Adrenal gland (tissue), 5 donors: ENCODE data around the gene TMEM88.

ENCODE experiments used
- CTCF ChIP-seq, 6 experiments: fragments of 450-650 bp in 4 of 6; fragments of 200-600 bp in 2 of 6; sonication (generic) in 1 of 6; IDR thresholded peaks; 1 replicate in 5 of 6; 2 replicates in 1 of 6; pipeline versions ENCODE4 v1.5.1 to v1.8.0; 2016 to 2021; ENCODE audit warnings: antibody characterized with exemption in 6 of 6, mild to moderate bottlenecking in 2 of 6, moderate library complexity in 1 of 6
- POLR2A ChIP-seq, 2 donors: fragments of 450-650 bp; IDR thresholded peaks; one replicate each; pipeline ENCODE4 v1.6.1; 2017; ENCODE audit warnings: antibody characterized with exemption in 2 of 2, mild to moderate bottlenecking in 2 of 2, moderate library complexity in 1 of 2
- donor health status: DM: no; HTN: no; CAD: no.

GRCh38 chr17:7897773-7898172 lies 42.9 kb downstream of the TMEM88 start:
- TF ChIP-seq CTCF (IDR thresholded peaks at IDR 0.05) (peak; percentile 37 to 94 (median 76)), POLR2A (IDR thresholded peaks at IDR 0.05) (no peak)
